ENCODE data around the gene XCL1.

DNA sequence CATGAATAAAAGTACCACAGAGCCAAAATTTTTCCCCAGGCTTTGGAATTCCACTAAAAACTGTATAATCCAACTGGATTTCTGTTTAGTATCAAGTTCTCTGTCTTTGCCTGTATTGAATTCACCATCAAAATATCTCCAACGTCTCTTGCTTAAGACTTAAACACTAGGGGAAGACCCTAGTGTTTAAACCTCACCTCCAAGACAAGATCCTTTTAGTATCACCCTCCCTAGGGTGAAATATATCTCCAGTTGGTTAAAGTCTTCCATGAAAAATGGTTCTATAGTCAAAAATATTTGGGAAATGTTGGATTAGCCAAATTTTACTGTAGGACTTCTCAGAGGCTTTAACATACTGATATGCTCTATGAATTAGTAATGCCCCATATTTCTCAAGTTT is 8.1 kb upstream of the XCL1 start:
- TF ChIP-seq, protein P1, sequence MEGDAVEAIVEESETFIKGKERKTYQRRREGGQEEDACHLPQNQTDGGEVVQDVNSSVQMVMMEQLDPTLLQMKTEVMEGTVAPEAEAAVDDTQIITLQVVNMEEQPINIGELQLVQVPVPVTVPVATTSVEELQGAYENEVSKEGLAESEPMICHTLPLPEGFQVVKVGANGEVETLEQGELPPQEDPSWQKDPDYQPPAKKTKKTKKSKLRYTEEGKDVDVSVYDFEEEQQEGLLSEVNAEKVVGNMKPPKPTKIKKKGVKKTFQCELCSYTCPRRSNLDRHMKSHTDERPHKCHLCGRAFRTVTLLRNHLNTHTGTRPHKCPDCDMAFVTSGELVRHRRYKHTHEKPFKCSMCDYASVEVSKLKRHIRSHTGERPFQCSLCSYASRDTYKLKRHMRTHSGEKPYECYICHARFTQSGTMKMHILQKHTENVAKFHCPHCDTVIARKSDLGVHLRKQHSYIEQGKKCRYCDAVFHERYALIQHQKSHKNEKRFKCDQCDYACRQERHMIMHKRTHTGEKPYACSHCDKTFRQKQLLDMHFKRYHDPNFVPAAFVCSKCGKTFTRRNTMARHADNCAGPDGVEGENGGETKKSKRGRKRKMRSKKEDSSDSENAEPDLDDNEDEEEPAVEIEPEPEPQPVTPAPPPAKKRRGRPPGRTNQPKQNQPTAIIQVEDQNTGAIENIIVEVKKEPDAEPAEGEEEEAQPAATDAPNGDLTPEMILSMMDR (IDR thresholded peaks at IDR 0.05), result no peak
- TF ChIP-seq POLR2A (IDR thresholded peaks at IDR 0.05) (no peak), POLR2AphosphoS5 (IDR thresholded peaks at IDR 0.05; ENCODE audit: insufficient read depth in 1 of 2, low read depth in 1 of 2) (no peak)

Measured in vagina (tissue), 2 donors.